SU-DHL-6 (cell line): ENCODE results near the gene PLP2.

ENCODE experiments used
- H2AFZ ChIP-seq: fragments of 200-600 bp; sonication (generic); 2 replicates; pipeline ENCODE4 v1.6.1; 2014; ENCODE audit warnings: low read depth, mild to moderate bottlenecking, moderate library complexity, mixed read lengths, antibody characterized with exemption, low read length; ENCODE audit not compliant: severe bottlenecking
- H3F3A ChIP-seq: fragments of 200-600 bp; shearing (Covaris generic); 2 replicates; pipeline ENCODE4 v1.6.0; 2016; ENCODE audit warnings: antibody characterized with exemption, mild to moderate bottlenecking; ENCODE audit not compliant: insufficient read depth
- H3K27ac ChIP-seq: fragments of 200-600 bp; sonication (generic); 2 replicates; pipeline ENCODE4 v1.5.1; 2016; ENCODE audit warnings: low read depth, mild to moderate bottlenecking, low read length, moderate library complexity, mixed read lengths
- H3K27me3 ChIP-seq: fragments of 200-600 bp; sonication (generic), shearing (Covaris generic); 2 replicates; pipeline ENCODE4 v1.6.0; 2014; ENCODE audit warnings: mild to moderate bottlenecking, low read length
- H3K36me3 ChIP-seq: fragments of 200-600 bp; sonication (generic); 2 replicates; pipeline ENCODE4 v1.6.1; 2014; ENCODE audit warnings: mild to moderate bottlenecking, low read length, mixed read lengths
- H3K4me2 ChIP-seq: fragments of 300-600, 200-600 bp; shearing (Covaris generic), sonication (generic); 2 replicates; pipeline ENCODE4 v1.6.0; 2014; ENCODE audit warnings: low read length, low read depth, mild to moderate bottlenecking; ENCODE audit not compliant: poor library complexity, severe bottlenecking
- H3K4me3 ChIP-seq: fragments of 200-600 bp; sonication (generic); 2 replicates; pipeline ENCODE4 v1.5.1; 2014; ENCODE audit warnings: antibody characterized with exemption, low read length, mild to moderate bottlenecking, mixed read lengths; ENCODE audit not compliant: insufficient read depth, poor library complexity, severe bottlenecking
- H3K79me2 ChIP-seq: fragments of 200-600 bp; sonication (generic); 2 replicates; pipeline ENCODE4 v1.6.1; 2014; ENCODE audit warnings: mild to moderate bottlenecking, low read length, moderate library complexity; ENCODE audit not compliant: insufficient read depth
- H3K9ac ChIP-seq: fragments of 200-600 bp; sonication (generic); 2 replicates; pipeline ENCODE4 v1.7.0; 2014; ENCODE audit warnings: mild to moderate bottlenecking, low read length
- H3K9me2 ChIP-seq: fragments of 200-600 bp; sonication (generic); replicated peaks from 2 replicates; pipeline ENCODE4 v1.6.1; 2014; ENCODE audit warnings: low read length; ENCODE audit not compliant: insufficient read depth
- H3K9me3 ChIP-seq: fragments of 200-600 bp; sonication (generic); 2 replicates; pipeline ENCODE4 v1.6.1; 2014; ENCODE audit warnings: low read length, mixed read lengths; ENCODE audit not compliant: insufficient read depth
- H4K20me1 ChIP-seq: fragments of 200-600 bp; sonication (generic); 2 replicates; pipeline ENCODE4 v1.6.1; 2014; ENCODE audit warnings: low read depth, mild to moderate bottlenecking, antibody characterized with exemption, low read length, moderate library complexity, mixed read lengths
- EZH2phosphoT487 ChIP-seq: fragments of 200-600 bp; sonication (generic), shearing (Covaris generic); conservative IDR thresholded peaks from 2 replicates; pipeline ENCODE4 v1.6.1; 2018; ENCODE audit warnings: mild to moderate bottlenecking, antibody characterized with exemption, low read length, moderate library complexity, mixed read lengths
- TF ChIP-seq, protein P1 (sequence below): fragments of 200-600 bp; sonication (generic); IDR thresholded peaks from one replicate; pipeline ENCODE4 v1.5.1; 2017; ENCODE audit warnings: antibody characterized with exemption, mild to moderate bottlenecking, low read length, moderate library complexity; ENCODE audit not compliant: insufficient read depth, poor library complexity, severe bottlenecking

The PLP2 gene

DNA sequence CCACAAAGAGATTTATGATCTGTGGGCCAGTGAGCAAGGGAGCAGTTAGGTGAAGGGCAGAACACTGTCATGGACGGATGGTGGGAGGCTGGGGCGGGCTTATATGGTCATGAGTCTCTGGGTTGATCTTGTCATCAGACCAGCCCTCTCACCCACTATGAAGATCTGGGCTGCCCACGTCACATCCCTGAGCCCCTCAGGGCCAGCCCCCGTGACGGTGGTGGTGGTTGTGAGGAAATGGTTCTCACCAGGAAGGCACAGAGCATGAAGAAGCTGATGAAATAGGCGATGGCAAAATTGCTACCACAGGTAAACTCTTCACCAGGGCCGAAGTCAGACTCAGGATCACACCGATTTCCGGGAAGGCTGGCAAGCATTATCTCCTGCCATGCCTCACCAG lies 39.4 kb downstream of the PLP2 start:
- H3K9ac ChIP-seq: no peak overlapping the region
- H3K9me3 ChIP-seq: no peaks in the 10 kb centered on the region
- no peak overlapping the region for H3K4me2 ChIP-seq
- no peaks in the 10 kb centered on the region for H3F3A ChIP-seq
- no peaks in the 10 kb centered on the region for H3K27me3 ChIP-seq
- no peaks in the 10 kb centered on the region for H4K20me1 ChIP-seq
- no peak overlapping the region for H2AFZ ChIP-seq
- no peak for TF ChIP-seq EZH2phosphoT487
- TF ChIP-seq, protein P1, sequence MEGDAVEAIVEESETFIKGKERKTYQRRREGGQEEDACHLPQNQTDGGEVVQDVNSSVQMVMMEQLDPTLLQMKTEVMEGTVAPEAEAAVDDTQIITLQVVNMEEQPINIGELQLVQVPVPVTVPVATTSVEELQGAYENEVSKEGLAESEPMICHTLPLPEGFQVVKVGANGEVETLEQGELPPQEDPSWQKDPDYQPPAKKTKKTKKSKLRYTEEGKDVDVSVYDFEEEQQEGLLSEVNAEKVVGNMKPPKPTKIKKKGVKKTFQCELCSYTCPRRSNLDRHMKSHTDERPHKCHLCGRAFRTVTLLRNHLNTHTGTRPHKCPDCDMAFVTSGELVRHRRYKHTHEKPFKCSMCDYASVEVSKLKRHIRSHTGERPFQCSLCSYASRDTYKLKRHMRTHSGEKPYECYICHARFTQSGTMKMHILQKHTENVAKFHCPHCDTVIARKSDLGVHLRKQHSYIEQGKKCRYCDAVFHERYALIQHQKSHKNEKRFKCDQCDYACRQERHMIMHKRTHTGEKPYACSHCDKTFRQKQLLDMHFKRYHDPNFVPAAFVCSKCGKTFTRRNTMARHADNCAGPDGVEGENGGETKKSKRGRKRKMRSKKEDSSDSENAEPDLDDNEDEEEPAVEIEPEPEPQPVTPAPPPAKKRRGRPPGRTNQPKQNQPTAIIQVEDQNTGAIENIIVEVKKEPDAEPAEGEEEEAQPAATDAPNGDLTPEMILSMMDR: no peak
- H3K4me3 ChIP-seq: no peak overlapping the region
- no peaks in the 10 kb centered on the region for H3K9me2 ChIP-seq
- H3K36me3 ChIP-seq: no peaks in the 10 kb centered on the region
- H3K79me2 ChIP-seq: no peaks in the 10 kb centered on the region
- no peak overlapping the region for H3K27ac ChIP-seq

DNA sequence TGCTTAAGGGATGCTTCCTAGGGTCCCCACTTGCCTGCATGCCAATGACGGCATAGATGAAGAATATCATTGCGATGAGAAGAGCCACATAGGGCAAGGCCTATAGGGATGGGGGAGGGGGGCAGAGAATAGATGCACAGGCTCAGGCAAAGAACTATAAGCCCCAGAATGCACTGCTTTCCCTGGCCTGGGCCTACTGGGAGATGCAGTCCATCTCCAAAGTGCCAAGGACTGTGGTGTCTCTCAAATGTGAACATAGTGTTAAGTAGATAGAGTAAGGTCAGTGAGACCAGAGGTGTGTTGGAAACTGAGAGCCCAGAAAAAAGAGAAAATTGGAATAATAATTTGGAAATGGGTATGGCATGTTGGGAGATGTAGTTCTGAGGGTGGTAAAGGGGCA lies 40.5 kb downstream of the PLP2 start:
- Histone ChIP-seq H3K79me2 (no peaks in the 10 kb centered on the region), H3K36me3 (no peaks in the 10 kb centered on the region), H3K9me2 (no peaks in the 10 kb centered on the region), H3K4me2 (no peak overlapping the region), H3K9ac (no peak overlapping the region), H3K27me3 (no peaks in the 10 kb centered on the region), H3F3A (no peaks in the 10 kb centered on the region), H3K4me3 (no peak overlapping the region), H3K9me3 (no peaks in the 10 kb centered on the region), H4K20me1 (no peaks in the 10 kb centered on the region), H2AFZ (no peak overlapping the region), H3K27ac (no peak overlapping the region)
- TF ChIP-seq, protein P1: no peak
- no peak for TF ChIP-seq EZH2phosphoT487

DNA sequence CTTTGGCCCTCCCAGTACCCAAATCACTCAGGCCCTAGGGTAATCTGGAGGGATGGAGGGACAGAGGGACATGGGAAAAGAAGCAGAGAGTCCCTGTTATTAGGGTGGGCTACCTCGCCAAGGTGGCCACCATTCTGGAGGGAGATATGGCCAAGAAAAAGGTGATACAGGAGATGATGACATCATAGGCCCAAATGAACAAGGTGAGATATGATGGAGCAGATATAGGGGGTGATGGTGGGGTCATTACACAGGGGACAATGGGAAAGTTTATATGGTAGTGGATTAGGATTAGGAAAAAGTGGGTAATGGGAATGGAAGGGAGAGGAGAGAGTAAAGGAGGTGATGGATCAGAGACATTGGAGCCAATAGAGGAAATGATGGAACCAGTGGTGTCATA lies 41.2 kb downstream of the PLP2 start:
- no peaks in the 10 kb centered on the region for H3K36me3 ChIP-seq

More for the DNA sequence above, 41.2 kb downstream of the PLP2 start:
- no peak overlapping the region for H2AFZ ChIP-seq
- no peaks in the 10 kb centered on the region for H3K9me2 ChIP-seq
- H3K27ac ChIP-seq: no peak overlapping the region
- no peak overlapping the region for H3K4me2 ChIP-seq
- H3F3A ChIP-seq: no peaks in the 10 kb centered on the region
- no peaks in the 10 kb centered on the region for H4K20me1 ChIP-seq
- no peak for TF ChIP-seq EZH2phosphoT487
- TF ChIP-seq, protein P1: no peak
- H3K27me3 ChIP-seq: no peaks in the 10 kb centered on the region
- no peaks in the 10 kb centered on the region for H3K9me3 ChIP-seq
- H3K79me2 ChIP-seq: no peaks in the 10 kb centered on the region
- no peak overlapping the region for H3K4me3 ChIP-seq
- H3K9ac ChIP-seq: no peak overlapping the region
